HG03108 (cell line): ENCODE results near the gene TEAD1.
"Not testable (repeated sequence)": the region's sequence is repeated elsewhere in the genome, so short reads cannot be mapped to it uniquely, and the experiment has no call there.

Experiments used
- ATAC-seq: cut with Tn5 transposase; IDR thresholded peaks from one replicate; pipeline ENCODE4 v1.9.1; 2021; ENCODE audit warnings: moderate library complexity; ENCODE audit not compliant: unreplicated experiment

TEAD1 gene

DNA sequence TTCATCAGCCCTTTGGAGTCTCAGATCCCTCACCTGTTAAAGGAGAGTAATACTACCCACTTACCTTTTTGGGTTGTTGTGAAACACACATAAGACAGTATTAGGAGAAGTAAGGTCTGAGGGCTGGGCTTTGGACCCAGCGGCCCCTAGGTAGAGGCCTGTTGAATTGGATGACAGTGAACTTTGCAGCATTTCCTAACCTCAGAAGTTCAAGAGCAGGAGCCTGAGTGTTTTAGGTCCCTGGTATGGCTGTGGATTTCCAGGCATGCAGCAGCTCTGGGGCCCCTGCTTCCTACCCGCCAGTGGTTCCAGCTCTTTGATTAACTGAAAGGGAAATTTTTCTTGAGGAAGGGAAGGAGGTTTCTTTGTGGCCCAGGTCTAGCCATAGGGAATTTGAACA lies 58.9 kb downstream of the TEAD1 start:
- no peak for ATAC-seq

DNA sequence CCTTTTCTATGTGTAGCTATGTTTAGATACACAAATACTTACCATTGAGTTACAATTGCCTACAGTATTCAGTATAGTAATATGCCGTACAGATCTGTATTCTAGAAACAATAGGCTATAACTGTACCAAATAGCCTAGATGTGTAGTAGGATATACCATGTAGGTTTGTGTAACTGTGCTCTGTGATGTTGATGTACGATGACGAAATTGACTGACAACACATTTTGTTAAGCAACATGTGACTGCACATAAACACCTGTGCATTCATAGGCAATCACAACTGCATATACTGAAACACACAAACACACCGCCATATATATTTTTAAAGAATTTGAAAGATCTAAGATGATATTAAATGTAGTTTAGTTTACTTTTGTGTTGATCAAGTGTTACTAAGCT lies 60.4 kb downstream of the TEAD1 start:
- ATAC-seq: no peak

DNA sequence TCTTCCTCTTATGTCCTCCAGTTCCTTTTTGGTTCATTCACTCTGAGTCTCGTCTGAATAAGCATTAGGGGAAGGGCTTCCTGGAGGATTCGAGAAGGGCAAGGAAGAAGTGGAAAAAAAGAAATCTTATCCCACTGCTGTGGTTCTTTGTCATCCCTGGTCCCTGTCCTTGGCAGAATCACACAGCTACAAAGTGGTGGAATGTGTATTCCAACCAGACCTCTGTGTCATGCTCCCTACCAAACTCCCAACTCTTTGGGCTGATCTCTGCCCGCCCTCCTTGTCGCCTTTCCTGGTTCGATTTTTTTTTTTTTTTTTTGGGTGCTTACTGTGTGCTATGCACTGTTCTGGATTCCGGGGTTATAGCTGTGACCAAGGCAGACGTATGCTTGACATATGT lies 61.0 kb downstream of the TEAD1 start:
- no peak for ATAC-seq

DNA sequence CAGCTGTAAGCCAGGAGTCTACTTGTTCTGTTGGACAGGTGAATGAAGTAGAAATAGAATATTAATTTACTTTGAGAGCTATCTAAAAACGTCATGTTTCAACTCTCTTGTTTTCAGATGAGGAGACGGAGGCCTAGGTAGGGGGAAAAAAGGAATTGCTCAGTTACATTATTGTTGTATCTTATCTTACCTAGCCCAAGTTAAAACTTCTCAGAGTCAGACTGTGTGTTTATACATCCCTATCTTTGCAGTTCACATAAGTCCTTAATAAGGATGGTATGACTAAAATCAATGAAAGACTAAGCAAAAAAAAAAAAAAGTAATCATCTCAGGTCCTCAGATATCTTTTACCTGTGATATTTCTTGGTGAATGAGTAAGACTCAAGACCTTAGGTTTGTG lies 62.8 kb downstream of the TEAD1 start:
- no peak for ATAC-seq

DNA sequence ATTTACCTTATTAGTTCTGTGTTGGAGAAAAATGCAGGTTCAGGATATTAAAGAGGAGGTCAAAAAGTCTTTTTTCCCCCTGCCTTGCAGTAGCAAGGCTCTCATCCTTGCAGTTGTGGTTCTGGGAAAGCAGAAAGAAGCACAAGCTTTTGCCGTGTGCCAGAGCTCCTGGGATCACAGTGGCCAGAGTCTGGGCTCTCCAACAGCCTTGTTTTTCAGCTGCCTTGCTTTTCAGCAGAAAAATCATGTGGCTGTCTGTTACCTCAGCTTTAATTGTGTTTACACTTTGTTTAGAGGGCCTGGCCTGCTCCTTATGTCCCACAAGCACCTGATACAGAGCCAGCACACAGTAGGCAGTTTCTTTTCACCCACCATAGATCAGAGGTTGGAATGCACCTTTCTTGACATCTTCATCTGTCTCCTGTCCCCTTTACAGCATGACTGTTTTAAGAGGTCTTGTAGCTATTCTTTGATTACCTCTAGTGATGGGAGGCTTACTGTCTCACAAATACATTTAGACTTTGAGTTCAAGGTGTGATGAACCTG lies 67.5 kb downstream of the TEAD1 start:
- no peak for ATAC-seq

DNA sequence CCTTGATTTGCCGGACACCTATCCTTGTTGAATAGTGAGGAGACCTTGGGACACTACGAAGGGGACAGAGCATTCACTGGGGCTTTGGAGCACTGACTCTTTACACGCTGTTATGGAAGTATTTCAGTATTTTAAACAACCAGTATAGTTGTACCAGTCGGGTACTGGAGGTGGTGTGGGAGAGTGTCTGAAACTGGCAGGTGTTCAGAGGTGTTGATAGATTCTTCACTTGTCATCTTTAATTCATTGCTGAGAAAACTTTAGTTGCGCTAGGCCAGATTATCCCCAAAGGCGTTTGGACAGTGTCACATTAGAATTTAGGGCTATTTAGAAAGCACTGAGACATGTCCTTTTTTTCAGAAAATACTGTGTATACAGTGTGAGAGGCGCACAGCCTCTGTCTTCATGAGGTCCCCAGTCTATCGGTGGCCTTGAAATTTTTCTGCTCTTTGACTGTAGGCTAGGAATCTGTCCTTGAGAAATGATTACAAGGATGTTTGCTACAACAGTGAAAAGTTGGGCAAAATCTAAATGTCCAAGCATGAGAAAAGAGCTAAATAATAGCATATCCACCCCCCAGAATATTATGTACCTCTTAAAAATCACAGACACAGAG lies 69.7 kb downstream of the TEAD1 start:
- no peak for ATAC-seq

DNA sequence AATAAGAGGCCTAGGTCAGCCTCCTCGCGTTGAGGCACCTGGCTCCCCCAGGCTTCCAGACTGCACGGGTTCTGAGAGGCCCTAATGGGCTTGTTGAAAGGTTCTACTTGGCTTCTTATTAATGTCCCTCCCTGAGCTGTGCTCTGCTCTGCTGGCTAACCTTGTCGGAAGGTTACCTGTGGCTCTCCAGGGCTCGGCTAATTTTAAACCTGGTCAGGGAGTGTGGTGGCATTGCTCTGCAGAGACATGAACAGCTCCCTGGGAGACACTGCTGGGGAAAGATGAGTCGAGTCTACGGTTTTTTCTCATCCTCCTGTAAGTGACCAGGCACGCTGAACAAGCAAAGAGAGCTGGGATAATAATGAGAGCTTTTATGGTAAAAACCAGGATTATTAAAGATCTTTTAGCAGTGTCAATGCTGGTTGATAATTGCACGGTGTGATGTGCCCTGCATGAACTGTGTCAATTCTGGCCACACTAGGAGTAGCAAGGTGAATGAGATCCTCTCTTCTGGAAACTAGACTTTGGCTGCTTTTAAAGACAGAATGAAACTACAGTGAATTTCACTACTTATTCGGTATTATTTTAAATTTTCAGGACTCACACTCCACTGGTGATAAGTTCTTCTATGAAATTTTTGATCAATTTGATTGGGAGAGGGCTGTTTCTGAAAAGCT lies 70.7 kb downstream of the TEAD1 start:
- no peak for ATAC-seq

DNA sequence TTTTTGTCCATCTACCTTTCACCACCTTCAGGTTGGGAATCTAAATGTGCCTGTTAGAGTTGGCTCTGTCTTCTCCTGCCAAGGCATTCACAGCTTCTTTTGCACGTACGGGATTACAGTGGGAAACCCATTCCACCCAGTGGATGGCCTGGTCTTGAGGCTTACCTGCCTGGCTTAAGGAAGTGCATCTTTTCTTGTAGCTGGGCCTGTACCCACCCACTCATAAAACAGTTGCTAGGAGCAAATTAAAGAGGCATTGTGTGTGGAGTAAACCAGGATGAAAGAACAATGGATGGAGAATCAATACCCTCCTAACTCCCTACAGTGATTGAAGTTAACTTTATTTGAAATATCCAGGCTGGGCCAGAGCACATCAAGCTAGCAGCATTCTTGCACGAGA lies 71.6 kb downstream of the TEAD1 start:
- ATAC-seq: no peak

DNA sequence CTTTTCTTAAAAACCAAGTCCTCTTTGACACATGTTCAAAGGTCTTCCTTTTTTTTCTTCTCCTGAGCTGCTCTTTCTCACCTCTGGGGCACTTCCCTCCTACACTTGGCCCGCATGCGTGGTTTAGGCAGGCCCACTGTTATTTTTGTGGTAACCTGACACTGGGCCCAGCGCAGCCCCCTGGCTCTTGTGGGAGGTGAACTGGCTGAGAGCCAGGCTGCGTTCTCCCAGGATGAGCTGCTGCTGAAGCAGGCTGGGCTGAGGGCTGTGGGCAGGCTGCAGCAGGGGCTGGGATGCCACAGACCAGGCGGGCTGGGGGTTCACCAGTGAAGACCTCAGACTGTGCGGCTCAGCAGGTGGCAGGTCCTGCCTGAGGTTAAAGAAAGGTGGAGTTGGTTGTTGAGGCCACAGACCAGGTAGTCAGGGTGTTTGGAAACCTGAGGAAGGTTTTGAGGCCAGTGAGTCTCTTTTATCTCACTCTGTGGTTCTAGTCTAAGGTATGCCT lies 72.4 kb downstream of the TEAD1 start:
- ATAC-seq: no peak

DNA sequence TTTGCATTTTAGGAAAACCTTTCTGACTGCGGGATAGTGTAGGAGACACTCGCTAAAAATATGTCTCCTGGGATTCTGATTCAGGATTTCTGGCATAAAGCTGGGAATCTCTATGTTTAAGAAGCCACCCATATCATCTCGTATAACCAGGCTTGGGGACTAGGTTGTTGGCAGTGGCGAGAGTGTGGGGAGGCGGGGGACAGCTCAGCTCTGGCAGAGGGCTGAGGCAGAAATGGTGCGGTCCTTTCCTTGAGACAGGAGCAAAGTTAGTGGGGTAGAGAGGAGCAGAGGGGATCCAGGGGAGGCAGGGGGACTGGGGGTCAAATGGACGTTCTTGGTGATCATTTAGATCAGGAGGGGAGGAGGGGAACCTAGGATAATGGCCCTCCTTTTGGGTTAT lies 74.3 kb downstream of the TEAD1 start:
- no peak for ATAC-seq

DNA sequence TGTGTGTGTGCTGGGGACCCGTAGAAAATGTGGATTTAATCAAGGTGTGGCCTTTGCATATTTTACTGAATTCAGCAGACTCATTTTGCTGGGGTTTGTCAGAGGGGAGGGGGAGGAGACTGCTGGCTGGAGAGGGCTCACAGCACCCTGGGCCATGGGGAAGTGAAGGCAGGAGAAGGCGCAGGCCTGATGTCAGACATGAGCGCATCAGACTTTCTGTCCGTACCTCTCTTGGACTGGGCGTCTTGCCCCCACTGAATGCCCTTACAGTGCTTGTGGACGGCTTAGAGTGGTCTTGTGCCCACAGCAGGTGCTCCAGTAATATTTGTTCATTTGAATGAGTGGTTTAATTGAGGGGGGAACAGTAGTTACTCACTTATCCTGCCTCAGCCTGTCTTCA lies 75.2 kb downstream of the TEAD1 start:
- no peak for ATAC-seq

DNA sequence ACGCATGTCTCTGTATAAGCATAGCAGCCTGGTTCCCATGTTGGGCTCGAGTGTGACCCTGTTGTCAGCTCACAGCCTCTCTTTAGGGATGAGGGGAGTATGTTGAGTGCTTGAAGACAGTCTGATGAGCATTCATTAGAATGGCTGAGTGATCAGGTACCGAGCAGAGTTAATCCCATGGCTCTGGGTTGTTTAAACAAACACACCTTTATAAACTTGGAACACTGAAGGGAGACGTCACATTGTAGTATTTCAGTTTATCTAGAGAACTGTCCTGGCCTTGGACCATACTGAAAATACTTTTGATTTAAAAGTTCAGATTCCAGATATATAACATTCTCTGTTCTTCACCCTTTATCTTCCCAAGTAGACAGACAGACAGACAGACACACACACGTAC lies 76.0 kb downstream of the TEAD1 start:
- ATAC-seq: no peak

DNA sequence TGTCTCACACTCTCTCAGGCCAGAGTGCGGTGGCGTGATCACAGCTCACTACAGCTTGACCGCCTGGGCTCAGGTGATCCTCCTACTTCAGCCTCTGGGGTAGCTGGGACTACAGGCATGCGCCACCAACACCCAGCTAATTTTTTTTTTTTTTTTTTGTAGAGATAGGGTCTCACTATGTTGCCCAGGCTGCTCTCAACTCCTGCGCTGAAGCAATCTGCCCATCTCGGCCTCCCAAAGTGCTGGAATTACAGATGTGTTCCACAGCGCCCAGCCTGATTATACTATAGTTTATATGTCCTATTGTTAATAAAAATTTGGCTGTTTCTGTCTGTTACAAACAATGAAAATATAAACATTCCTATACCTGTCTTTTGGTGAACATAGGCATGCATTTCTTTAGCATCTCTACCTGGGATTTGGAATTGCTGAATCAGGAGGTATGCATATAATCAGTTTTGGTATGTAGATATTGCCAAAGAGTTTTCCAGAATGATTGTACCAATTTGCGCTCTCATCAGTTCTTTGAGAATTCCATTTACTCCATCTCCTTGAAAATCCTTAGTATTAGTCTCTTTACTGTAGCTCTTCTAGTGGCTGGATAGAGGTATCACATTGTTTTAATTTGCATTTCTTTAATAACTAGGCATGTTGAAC lies 78.8 kb downstream of the TEAD1 start:
- ATAC-seq: no peak

DNA sequence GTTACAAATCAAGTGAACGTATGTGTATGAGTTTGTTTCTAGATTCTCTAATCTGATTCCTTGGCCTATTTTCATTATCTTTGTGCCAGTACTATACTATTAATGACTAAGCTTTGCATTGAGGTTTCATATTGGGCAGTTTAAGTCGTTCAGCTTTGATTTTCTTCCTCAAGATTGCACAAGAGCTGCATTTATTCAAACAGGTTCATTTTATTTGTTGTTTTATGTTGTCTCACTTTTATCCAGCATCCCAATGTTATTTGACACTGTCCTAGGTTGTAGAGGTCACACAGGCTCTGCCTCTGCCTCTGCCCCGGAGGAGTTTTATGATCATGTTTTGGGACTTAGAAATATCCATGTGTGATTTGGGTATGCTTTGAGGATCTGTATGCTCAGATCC lies 79.8 kb downstream of the TEAD1 start:
- no peak for ATAC-seq

DNA sequence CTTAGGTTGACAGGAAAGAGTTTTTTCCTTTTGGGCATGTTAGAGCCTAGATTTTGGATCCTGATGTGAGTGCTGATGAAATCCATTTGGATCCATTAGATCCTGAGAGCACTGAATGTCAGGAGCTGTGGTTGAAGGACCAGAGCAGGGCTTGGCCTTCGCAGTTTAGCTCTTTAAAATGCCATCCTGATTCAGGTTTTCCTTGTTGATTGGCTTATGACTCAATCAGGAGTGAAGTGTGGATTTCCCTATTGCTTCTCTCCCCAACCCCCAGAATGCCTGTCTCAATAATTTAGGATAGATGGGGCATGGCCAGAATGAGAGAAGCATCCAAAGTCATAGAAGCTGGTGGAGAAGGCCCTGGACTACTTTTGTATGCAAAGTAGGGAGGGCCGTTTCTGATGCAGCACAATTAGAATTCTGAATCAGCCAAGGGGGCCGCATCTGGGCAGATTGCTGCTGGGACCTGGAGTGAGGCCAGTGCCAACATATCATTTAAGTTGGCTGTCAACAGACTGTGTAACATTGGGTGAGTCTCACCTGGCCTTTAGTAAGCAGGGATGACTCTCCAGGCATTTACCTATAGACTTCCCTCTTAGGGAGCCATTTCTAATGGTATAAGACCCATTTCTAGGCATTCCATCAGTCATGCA lies 80.5 kb downstream of the TEAD1 start:
- ATAC-seq: no peak

DNA sequence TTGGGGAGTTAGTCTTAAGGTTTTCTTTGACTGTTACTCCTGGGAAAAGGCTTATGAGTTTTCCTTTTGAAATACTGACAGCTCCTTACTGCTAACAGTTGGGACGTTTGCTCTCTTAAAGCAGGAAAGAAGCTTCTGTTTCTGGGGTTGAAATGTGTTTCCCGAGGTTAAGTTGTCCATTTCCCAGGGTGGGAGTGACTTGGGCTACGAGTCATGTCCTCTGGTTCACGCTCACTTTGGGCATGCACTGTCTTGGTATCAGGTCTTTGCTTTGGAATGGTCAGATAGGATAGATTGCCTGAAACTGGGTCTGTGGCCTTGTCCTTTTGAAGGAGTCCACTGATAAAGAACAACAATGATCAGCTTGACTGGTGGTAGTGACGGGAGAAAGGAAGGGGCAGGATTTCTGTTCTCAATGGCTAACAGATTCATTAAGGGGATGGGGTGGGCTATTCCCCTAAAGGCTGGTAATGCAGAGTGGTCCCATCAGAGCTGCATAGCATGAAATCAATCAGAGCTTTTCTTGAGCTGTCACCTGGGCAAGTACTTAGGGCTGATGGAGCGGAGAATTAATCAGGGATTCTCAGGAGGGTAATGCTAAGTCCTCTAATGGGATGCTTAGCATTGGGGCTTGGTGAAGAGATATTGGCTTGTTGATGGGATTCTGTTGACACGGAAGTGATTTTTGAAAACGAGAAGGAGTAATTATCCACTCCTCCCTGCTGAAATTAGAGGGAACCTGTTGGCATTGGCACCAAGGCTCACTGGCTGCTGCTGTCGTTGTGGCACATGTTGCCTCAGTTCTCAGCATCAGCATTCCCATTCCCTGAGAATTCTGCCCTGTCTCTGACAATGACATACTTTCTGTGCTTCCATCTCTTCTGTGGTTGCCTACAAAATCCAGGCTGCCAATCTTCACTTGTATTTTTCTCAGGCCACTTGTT lies 81.6 kb downstream of the TEAD1 start:
- ATAC-seq: no peak

DNA sequence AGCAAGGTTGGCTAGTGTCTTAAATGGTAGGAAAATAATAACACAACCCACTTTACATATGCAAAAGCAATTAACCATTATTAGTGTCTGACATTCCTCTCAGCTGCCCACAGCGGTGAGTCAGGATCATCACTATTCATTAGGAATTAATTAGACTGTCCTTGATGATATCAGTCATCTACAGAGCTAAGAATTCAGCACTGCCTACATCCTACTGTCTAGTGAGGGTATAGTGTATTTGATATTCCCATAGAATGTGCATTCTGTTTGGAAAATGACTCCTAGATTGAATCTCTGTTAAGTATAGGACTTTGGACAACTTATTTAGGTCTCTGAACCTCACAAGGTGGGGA lies 82.2 kb downstream of the TEAD1 start:
- no peak for ATAC-seq

DNA sequence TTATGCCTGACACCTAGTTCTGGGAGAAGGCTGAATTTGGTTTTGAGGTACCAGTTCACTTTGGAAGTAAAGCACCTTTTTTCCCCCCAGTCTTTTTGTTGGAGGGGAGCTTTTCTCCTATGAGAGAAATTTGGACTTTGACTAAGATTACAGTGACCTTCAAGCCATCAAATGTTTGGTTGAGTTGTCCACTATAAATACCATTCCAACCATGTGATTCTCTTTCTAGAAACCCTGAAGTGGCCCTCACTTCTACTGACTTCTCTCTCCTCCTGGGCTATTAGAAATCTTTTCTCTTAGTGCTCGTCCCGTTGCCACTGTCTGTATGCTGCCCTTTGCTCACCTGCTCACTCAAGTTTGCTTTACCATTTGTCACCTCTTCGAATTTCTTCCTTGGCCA lies 82.6 kb downstream of the TEAD1 start:
- ATAC-seq: no peak

DNA sequence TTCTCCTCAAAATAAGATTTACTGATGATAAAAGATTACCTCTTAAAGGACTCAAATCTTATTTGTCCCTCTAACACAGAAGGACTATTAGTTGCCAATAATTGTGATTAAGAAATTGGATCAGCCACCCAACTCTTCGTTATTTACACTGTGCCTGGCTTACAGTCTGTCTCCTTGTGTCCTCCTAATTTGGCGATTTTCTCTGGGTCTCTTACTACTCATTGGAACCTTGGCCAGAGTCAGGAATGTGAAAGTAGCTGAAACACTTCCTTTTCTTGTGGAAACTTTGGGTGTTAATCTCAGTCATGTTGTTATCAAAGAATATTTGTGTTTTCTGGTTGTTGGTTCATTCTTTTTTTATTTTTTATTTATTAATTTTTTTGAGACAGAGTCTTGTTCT lies 83.2 kb downstream of the TEAD1 start:
- ATAC-seq: no peak

DNA sequence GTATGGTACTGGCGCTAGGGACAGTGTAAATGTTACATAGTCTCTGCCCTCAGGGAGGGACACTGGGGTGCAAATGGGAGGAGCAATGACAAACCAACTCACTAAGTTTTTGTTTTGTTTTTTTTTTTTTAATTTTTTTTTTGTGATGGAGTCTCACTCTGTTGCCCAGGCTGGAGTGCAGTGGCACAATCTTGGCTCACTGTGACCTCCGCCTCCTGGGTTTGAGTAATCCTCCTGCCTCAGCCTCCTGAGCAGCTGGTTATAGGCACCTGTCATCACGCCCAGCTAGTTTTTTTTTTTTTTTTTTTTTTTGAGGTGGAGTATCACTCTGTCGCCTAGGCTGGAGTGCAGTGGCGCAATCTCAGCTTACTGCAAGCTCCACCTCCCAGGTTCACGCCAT lies 83.9 kb downstream of the TEAD1 start:
- ATAC-seq: not testable (repeated sequence)

DNA sequence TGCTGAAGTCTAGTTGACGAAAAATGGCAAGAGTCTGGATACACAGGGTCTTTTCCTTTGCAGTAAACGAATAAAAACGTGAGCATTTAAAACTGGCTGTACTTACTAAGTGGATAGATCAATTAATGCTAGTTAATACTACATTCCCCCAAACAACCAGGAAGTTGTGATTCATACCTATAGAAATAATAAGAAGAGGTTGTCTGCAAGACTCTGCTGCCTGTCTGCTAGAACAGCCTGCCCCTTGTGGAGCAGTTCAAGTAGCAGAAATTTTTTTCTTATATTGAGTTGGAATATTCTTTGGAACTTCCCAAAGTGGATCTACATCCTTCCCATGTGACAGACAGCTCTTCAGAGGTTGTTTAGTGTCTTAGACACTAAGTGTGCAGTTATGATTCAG lies 86.8 kb downstream of the TEAD1 start:
- no peak for ATAC-seq
